Renal cortex interstitium (tissue), 11 donors: ENCODE measurements around the gene FARP1. TPM values are rescaled to one million over a fixed set of nuclear protein-coding genes. Genes with fewer than 3 reads are reported as not detected.
A peak's percentile ranks its signal among the peaks of the same experiment; 100 is the strongest.

ENCODE experiments used
- DNase-seq, 11 donors: peaks; one replicate each; pipeline ENCODE4 v3.0.0-alpha.2; 2013; ENCODE audit warnings: low read depth in 9 of 11, low spot score in 4 of 11; ENCODE audit errors: extremely low read depth in 1 of 11
- polyA plus RNA-seq, 3 donors: library from polyadenylated mRNA; unstranded; fragments of 120-200 nt; gene quantifications; one replicate each; pipeline ENCODE4 v1.2.1, GENCODE V29; 2013; ENCODE audit not compliant: insufficient read length in 3 of 3

The FARP1 gene
- polyA plus RNA-seq, 3 donors = 251 to 327 (median 255) TPM

GRCh38 chr13:98237331-98237730 lies 94.4 kb downstream of the FARP1 start:
- DNase-seq = no peak

GRCh38 chr13:98239162-98240076 lies 96.5 kb downstream of the FARP1 start:
- no peak for DNase-seq

- no peak for DNase-seq
Measured at GRCh38 chr13:98240135-98240534, 97.2 kb downstream of the FARP1 start.

- DNase-seq = no peak
Measured at GRCh38 chr13:98240974-98241373, 98.1 kb downstream of the FARP1 start.

GRCh38 chr13:98241976-98242375 lies 99.1 kb downstream of the FARP1 start:
- DNase-seq = no peak

GRCh38 chr13:98242403-98242802 lies 99.5 kb downstream of the FARP1 start:
- no peak for DNase-seq

- no peak for DNase-seq
Measured at GRCh38 chr13:98243929-98244272, 101.0 kb downstream of the FARP1 start.

GRCh38 chr13:98246538-98247172 lies 103.8 kb downstream of the FARP1 start:
- DNase-seq = peak in 1 of 11 donors; percentile 57

GRCh38 chr13:98251708-98252107 lies 108.8 kb downstream of the FARP1 start:
- DNase-seq = no peak

GRCh38 chr13:98252931-98253470 lies 110.1 kb downstream of the FARP1 start:
- DNase-seq = no peak

GRCh38 chr13:98253526-98253925 lies 110.6 kb downstream of the FARP1 start:
- no peak for DNase-seq

GRCh38 chr13:98254513-98254912 lies 111.6 kb downstream of the FARP1 start:
- DNase-seq = no peak

GRCh38 chr13:98258226-98258625 lies 115.3 kb downstream of the FARP1 start:
- no peak for DNase-seq

- DNase-seq = no peak
Measured at GRCh38 chr13:98260357-98261164, 117.7 kb downstream of the FARP1 start.

- DNase-seq = no peak
Measured at GRCh38 chr13:98261165-98261702, 118.3 kb downstream of the FARP1 start.

- no peak for DNase-seq
Measured at GRCh38 chr13:98262292-98262691, 119.4 kb downstream of the FARP1 start.

GRCh38 chr13:98263841-98264240 lies 120.9 kb downstream of the FARP1 start:
- no peak for DNase-seq

GRCh38 chr13:98264877-98265276 lies 122.0 kb downstream of the FARP1 start:
- no peak for DNase-seq
